Stimulated activated CD8-positive, alpha-beta memory T cell treated with anti-CD3 and anti-CD28 coated beads, Interleukin-12 subunit alpha, Interleukin-12 subunit beta, amount 100 ng/mL, for 4 hours (primary cell): ENCODE results near the gene DAZAP1.

ENCODE experiments used
- DNase-seq: peaks from one replicate; pipeline ENCODE4 v3.0.0-alpha.2; 2020; ENCODE audit warnings: low read depth

DAZAP1 gene

DNA sequence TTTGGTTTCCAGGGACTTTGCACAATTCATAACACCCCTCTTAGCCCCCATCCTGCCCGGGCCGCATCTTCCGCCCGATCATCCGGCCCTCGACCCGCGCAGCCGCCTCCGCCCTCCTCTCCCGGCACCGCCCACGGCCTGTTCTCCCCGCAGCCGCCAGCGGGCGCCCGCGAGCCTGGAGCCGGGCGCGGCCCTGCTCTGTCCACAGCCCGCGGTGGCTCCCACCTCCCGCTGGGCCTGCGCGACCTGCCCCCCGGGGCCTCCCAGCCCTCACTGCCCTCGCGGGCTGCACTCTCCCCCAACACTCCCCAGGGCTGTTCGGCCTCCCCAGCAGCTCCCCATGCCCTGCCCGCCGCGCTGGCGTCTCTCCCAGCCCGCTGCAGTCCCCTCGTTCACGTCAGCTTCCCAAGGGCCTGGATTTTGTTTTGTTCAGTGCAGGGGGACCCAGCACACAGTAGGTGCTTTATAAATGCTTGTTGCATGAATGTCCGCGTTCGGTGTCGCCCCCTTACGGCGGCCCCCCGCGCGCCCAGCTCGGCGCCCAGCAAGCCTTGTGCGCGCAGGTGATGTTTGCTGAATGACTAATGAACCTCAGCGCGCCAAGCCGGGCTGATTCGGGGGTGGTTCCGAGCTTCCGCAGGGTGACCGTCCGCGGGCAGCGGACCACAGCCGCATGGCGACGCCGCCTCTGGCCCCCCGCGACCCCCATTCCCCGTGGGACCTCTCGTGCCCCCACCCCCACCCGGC is 38.0 kb downstream of the DAZAP1 start:
- peak; percentile 68 for DNase-seq

DNA sequence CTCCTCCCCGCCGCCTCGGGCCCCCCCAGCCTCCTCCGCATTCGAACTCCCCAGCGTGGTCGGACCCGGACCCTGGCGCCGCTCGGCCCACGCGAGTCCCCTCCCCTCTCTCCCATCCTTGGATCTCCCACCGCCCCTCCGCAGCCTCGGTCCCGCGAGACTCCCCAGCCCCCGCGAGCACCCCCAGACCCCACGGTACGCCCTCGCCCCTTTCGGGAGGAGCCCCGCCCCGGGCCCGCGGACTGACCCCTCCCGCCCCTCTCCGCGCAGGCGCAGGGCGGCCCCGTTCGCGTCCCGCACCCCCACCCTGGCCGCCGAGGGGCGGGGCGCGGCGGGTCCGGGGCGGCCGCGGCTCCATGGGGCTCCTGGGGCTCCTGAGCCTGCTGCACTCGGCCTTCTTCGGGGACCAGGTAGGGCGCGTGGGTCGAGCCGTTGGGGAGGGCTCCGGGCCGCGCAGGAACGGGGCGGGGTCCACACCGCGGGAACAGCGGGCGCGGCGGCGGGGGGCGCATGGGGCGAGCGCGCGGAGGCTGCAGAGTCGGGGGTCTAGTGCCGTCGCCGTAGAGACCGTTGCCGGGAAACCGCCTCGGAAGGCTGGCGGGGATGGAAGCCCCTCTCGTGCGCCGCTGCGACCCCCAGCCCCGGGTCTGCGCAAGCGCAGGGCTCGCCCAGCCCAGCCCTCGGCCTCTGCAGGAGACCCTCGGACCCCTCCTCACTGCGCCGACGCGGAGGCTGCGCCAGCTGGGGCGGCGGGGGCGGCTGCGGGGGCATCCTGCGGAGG is 38.7 kb downstream of the DAZAP1 start:
- DNase-seq, result no peak

DNA sequence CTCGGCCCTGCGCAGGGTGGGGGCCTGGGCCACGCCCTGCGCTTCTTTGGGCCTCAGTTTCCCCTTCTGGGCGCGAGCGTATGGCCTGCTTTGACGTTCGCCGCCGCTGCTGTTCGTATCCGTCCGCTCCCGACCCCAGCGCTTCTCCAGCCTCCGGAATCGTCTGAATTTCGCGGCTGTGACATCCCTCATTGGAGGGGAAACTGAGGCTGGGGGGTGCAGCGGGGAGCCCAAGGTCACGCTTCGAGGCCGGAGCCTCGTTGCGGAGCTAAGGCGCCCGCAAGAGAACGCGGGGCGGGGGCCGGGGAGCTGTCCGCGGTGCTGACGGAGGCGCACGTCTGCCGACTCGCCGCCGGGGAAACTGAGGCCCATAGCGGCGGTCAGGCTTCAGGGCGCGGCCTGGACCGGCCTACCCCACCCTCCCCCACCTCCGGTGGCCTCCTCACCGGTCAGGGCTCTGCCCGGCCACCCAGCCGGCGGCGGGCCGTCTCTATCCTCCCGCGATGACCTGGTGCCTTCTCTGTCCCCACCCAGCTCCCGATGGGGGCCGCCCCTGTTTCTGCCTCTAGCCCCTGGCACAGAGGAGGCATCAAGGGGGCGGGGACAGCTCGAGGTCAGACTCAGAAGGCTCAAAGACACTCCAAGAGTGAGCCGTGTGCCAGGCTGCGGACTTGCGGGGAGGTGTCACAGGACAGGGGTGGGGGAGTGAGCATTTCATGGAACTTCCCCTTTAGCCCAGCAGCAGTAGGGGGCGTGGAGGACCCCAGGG is 39.5 kb downstream of the DAZAP1 start:
- no peak for DNase-seq

DNA sequence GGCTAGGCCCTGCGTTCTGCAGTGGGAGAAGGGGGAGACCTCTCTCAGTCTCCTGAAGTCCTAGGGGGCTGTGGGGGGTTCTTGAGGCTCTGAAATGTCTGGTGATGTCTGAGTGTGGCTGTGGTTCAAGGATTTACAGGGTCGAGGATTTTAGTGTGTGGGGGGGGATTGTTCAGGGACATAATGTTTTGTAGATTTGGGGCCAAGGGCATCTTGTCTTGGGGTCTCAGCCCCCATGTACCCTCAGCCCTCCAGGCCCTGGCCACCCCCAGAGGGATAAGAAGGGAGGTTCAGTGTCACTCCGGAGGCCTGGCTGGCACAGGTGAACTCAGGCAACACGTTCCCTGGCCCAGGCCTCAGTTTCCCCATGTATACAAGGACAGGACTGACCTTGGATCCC is 40.1 kb downstream of the DAZAP1 start:
- DNase-seq, result no peak

DNA sequence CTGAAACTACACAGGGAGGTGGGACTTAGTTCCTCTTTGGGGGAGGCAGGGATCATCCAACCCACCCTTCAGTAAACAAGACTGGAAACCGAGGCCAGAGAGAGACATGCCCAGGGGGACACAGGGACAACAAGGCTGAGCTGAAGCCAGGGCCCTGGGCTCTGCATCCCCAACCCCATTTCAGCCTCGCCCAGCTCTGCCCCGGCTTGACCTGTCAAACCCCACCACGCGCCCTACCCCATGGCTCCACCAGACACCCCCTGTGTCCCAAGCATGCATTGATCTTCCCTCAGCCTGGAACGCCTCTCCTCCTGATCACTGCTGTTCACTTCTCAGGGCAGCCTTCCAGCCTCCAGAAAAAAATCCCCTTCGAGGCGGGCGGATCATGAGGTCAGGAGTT is 40.6 kb downstream of the DAZAP1 start:
- DNase-seq, result no peak

DNA sequence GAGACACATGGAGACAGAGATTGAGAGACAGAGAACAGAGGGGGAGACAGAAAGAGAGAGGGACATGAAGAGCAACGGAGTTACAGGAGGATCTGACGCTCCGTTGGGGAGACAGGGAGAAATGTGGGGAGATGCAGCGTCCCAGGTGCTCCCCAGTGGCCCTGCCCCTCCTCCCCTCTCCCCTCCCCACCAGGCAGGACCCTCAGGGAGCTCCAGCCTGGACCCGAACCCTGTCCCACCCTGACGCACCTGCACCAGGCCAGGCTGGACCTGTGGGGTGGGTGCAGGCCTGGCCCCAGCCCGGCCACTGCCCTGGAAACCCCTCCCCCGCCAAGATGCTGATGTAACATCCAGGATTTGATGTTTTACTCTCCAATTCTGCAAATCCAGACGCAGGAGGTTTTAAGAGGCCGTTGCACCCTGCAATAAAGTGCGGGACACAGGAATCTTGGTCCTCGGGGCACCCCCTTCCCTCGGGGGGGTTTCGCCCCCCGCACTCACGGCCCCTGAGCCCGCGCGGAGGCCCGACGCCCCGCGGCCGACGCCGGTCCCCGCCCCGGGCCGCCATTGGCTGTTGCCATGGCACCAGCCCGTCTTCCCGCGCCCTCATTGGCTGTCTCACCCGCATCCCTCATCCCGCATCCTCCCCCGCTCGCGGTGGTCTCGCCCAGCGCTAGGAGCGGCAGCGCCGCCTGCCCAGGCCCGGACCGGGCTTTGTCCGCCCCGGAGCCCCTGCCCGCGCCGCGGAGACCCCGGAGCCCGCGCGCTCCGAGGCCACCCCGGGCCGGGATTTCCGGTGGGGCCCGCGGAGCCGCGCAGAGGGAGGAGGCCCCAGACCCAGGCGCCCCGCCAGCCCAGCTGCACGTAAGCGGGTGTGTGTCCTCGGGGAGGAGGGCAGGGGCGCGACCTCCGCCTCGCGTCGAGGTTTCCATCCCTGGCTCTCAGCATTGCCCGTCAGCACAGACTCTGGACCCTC is 42.4 kb downstream of the DAZAP1 start, which contains the start of gene APC2:
Gene APC2 (plus strand): TSS at position 655 of the 976 bp plus-strand sequence. CDS start 2,881 bp downstream, outside the sequence.
- no peak for DNase-seq

DNA sequence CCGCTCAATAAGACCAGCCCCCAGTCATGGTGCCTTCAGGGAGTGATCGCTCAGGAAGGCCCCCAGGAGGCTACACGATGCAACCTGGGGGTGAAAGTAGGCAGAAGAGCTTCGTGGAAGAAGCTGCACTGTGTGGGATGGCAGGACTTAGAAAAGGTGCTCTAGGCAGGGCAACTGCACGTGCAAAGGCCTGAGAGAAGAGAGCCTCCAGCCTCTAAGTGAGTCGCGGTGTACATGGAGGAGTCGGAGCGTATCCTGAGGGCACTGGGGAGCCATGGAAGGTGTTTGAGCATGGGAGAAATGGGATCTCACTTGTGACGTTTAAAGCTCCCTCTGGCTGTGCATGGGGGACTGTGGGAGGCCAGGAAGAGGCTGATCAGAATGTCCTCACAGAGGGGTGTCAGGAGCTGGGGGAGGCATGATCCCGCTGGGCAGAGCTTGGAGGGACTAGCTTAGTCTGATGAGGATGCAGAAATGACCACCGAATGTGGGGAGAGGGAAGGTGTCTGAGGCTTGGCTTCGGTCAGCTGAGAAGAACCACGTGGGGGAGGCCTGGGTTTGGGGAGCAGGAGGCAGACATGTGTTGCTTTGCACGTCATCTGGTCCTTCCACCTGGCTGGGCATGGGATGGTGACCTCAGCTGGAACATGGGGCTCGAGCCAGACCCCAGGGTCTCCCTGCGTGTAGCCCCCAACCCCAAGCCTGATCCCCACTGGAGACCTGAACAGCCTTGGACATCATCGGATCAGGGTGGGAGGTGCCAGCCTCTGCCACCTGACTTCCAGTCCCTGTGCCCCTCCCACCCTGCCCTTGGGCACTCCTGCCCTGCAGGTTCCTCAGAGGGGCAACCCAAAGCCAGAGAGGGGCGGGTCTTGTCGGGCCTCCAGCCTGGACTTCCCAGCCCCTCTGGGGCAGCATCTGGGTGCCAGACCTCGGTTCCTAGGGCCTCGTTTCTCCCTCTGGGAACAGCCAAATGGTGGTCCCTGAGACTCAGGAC is 43.6 kb downstream of the DAZAP1 start:
- DNase-seq, result no peak

DNA sequence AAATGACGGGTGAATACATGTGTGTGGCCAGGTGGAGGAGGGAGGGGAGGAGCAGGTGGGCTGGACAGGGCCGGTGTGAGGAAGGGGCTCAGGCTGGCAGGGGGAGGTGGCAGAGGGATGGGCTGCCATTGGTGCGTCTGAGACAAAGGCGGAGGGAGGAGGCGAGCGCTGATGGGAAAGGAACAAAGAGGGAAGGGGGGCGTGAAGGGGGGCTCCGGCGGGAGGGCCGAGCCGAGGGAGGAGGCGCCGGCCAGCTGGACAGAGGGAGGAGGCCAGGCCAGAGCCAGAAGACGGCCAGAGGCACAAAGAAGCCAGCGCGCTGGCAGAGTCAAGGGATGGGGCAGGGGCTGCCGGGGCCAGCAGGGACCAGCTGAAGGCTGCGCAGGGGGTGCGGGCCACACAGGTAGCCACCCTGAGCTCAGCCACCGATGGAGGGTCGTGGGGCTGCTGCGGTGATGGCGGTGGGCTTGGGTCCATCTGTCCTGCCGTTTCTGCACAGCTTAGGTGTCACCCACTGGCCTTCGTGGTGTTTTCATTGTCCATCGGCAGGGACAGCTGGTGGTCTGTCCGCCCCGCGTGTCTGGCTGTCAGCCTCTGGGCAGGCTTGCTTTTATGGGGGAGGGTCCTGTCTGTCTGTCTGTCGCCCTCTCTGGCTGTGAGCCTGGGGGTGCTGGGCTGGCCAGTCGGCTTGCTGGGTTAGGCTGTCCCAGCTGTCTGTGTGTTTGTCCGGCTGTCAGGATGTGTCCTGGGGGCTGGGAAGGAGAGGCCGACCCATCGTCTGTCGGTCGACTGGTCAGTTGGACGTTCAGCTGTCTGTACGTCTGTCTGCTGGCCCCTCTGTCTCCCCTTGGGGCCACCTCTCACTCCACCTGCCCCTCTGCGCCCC is 44.8 kb downstream of the DAZAP1 start:
- no peak for DNase-seq

DNA sequence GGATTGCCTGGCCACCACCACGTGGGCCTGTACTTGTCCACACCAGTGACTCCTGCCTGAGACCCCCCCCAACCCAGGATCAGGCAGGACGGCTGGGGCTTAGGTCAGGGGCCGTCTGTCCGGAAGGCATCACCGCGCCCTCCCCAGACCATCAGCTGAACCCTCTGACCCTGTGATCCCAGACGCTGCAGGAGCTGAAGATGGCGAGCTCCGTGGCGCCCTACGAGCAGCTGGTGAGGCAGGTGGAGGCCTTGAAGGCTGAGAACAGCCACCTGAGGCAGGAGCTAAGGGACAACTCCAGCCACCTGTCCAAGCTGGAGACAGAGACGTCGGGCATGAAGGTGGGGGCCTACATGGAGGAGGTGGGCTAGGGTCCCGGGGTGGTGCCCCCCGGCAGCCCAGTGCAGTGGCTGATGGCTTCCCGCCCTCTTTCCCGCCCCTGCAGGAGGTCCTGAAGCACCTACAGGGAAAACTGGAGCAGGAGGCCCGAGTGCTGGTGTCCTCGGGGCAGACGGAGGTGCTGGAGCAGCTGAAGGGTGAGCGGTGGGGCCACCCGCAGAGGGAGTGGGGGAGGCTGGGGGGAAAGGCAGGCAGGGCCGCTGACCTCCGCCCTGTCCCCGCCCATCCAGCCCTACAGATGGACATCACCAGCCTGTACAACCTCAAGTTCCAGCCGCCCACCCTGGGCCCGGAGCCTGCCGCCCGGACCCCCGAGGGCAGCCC is 45.6 kb downstream of the DAZAP1 start:
- DNase-seq, result no peak

DNA sequence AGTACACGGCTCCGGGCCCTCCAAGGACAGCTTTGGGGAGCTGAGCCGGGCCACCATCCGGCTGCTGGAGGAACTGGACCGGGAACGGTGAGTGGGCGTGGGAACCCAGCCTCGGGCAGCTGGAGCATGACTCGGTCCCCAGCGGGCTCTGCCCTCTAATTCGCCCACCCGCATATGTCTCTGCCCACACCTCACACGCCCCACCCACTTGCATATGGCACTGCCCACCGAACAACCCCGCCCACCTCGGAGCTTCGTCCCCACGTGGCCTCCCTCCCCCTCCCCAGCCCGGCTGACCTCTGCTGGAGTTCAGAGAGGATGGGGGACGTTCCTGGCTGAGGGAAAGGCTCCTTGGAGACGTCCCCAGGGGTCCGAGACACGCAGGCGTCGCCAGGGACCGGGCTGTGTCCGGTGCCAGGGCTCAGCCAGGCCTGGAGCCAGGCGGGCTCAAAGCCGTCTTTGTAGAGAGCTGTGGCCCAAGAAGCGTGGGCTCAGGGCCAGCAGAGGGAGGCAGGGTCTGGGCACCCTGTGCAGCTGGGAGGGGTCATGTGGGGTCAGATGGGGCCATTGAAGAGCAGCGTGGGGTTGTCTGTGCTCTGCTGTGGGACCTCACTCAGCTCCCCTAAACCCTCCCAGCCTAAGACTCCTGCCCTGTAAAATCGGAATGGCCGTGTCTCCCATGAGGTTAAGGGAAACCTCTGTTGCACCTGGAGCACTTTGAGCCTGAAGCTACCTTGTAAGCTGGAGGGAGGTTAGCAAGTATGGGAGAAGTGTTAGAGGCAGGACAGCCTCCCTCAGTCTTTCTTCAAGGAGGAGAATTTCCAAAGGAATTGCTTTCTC is 46.4 kb downstream of the DAZAP1 start:
- DNase-seq, result no peak

DNA sequence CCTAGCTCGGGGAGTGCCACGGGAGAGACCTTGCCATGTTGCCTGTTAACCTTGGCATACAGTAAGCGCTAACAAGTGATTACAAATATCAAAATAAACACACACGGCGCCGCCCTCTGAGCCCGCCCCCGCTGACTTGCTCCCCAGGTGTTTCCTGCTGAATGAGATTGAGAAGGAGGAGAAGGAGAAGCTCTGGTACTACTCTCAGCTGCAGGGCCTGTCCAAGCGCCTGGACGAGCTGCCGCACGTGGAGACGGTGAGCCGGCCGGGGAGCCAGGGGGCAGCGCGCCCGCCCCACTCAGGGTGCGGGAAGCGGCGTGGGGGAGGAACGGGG is 47.6 kb downstream of the DAZAP1 start:
- DNase-seq, result no peak

DNA sequence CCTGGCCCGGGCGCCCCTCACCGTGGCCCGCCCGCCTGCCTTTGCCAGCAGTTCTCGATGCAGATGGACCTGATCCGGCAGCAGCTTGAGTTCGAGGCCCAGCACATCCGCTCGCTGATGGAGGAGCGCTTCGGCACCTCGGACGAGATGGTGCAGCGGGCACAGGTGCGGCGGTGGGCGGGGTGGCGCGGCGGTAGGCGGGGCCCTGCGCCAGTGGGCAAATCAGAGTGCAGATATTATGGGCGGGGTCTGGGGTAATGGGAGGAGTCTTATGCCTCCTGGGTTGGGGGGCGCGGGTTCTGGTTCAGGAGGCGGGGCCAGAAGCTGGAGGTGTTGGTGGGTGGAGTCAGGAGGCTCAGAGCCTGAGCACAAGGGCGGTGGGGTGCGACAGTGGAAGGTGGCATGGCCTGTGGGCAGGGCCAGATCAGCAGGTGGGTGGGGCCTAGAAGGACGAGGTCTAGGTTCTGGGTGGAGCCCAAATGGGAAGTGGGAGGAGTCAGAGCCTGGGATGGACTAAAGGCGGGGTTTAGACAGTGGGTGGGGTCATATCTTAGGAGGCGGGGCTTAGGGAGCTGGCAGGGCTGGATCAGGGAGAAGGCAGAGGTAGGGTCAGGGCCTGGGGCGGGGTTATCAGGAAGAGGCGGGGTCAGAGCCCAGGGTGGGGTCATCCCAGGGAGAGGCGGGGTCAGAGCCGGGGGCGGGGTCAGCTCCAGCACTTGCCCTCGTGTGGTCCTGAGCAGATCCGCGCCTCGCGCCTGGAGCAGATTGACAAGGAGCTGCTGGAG is 48.1 kb downstream of the DAZAP1 start:
- no peak for DNase-seq

DNA sequence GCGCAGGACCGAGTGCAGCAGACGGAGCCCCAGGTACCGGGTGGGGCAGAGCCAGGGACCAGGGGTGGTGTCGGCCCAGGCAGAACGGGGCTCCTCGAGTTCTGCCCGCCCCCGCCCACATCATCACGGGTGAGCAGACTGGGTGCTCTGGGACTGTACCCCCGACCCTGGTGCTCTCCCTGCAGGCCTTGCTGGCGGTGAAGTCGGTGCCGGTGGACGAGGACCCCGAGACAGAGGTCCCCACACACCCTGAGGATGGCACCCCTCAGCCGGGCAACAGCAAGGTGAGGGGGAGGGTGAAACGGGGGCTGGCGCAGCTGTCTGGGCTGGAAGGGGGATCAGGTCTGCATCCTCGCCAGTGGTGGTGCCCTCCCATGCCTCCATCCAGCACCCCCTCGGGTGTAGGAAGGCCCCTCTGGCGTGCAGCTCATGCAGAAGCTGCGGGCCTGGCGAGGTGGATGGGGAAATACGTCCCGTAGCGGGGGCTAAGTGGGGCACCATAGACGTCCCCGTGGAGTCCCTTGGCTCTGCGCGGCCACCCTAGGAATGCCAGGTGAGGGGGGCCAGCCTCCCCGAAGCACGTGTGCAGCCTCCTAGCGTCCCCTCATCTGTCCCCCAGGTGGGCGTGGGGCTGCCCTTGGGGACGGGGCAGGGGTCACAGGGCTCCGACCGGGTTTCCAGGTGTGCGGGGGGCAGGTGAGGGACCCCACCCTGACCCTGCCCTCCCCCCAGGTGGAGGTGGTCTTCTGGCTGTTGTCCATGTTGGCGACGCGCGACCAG is 48.9 kb downstream of the DAZAP1 start:
- no peak for DNase-seq

DNA sequence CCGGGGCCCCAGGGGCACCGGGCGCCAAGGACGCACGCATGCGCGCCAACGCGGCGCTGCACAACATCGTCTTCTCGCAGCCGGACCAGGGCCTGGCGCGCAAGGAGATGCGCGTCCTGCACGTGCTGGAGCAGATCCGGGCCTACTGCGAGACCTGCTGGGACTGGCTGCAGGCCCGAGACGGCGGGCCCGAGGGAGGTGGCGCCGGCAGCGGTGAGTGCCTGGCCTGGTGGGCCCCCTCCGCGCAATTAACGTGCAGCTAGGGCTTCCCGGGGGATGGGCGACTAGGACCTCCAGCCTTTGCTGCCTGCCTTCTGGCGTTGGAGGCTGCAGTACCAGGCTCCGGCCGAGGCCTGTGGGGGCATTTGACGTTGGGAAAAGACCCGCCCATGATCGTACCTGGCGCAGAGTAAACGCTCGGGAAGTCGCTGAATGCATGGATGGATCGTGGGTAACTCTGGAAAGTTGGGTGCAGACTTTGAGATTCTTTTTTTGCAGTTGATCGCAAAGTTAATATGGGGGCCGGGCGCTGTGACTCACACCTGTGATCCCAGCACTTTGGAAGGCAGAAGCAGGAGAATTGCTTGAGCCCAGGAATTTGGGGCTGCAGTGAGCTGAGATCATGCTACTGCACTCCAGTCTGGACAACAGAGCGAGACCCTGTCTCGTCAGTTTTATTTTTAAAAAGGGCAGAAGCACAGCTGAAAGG is 49.8 kb downstream of the DAZAP1 start:
- DNase-seq, result no peak

DNA sequence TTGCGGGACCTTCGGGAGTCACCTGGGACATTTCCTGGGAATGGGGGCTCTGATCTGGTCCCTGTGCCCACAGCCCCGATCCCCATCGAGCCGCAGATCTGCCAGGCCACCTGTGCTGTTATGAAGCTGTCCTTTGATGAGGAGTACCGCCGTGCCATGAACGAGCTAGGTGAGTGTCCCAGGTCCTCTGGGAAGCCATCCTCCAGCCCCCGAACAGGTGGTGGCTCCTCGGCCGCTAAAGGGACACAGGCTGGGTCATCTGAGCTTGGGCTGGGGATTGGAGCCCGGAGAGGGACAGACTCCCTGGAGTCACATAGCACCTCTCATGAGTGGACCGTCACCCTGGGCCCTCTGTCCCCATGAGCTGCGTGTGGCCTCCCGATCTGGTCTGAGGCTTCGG is 50.5 kb downstream of the DAZAP1 start:
- no peak for DNase-seq
